Measurements from ENCODE around the gene GLIS2. TPM values are rescaled to one million over a fixed set of nuclear protein-coding genes. Genes with fewer than 3 reads are reported as not detected.
"Not testable (repeated sequence)": the region's sequence is repeated elsewhere in the genome, so short reads cannot be mapped to it uniquely, and the experiment has no call there.

The GLIS2 gene
- total RNA-seq, 1 donor from 2014 or later, result 31.4 TPM

DNA sequence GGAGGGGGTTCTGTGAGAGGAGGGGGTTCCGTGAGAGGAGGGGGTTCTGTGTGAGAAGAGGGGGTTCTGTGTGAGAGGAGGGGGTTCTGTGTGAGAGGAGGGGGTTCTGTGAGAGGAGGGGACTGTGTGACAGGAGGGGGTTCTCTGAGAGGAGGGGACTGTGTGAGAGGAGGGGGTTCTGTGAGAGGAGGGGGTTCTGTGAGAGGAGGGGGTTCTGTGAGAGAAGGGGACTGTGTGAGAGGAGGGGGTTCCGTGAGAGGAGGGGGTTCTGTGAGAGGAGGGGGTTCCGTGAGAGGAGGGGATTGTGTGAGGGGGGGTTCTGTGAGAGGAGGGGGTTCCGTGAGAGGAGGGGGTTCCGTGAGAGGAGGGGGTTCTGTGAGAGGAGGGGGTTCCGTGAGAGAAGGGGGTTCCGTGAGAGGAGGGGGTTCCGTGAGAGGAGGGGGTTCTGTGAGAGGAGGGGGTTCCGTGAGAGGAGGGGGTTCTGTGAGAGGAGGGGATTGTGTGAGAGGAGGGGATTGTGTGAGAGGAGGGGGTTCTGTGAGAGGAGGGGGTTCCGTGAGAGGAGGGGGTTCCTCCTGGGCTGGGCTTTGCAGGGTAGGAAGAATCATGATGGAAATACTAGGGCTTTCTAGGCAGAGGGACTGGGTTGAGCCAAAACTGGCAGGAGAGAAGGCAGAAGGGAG lies 28.6 kb downstream of the GLIS2 start:
- intact Hi-C loops (cut with DNase I); DNase-seq (ENCODE audit: low spot score): not testable (repeated sequence)

DNA sequence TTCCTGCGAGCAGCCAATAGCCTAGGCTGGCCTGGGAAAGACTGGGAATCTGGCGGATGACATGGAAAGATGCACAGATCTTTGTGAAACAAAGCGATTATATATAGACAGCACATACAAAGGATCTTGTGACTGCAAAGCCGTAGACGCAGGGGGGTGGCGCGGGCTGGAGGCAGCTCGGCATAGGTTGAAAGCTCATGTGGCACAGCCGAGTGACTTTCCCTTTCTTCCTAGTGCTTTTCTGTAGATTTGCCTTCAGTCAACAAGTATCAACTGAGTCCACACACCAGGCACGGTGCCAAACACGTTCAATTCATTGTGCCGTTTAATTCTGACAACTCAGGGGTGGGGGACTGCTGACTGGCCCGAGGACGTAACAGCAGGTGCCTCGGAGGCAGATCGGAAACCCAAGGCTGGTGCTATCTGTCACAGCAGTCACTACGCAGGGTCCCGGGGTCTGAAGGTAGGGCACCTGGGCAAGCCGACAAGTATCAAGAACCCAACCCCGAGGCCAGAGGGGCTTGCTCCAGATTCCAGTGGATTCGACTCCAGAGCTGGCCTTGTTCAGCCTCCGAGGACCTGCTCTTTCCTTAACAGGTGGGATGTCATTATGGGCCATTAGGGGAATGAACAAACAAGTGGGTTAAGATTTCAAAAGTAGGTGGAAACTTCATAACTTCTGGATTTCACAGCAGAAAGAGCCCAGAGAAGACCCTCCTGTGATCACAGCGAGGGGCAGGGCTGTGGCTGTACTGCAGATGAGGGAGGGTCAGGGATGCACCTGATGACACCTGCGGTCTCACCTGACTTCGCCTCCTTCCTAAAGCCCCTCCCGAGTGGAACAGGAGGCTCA lies 29.3 kb downstream of the GLIS2 start:
- intact Hi-C loops (cut with DNase I), result no loop called here
- DNase-seq (ENCODE audit: low spot score), result no peak

DNA sequence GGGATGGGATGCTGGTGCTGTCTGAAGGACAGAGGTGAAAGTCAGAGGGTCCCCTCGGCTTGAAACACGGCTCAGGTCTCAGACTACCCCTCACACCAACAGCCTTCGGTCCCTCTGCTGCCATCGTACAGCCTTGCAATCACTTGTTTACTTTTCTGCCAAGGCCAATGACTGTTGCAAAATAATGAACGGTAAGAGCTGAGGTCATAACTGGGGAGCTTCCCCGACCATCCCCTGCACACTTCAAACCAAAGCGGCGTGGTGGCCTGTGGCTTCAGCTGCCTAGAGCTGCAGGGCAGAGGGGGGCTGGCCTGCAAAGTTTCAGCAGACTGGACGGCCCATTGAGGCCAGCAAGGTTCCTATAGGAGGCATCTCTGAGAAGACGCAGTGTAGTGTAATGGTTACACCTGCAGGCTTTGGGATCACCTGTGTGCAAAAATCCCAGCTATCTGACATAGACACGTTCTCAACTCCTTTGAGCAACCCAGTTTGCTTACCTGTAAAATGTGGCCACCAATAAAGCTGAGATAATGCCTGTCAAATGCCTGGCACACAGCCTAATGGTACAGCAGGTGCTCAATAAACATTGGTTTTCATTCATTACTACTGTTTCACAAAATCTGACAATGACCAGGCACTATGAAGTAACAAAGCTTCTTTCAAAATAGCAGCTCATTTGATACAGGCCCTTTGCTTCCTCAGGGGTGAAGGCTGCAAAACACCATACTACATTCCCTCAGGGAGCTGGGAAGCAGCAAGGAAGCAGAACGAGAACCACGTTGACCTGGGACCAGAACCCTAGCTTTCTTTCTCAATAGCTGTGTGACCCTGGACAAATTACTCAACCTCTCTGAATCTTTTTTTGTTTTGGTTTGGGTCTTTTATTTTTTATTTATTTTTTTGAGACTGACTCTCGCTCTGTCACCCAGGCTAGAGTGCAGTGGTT lies 30.2 kb downstream of the GLIS2 start:
- no peak for DNase-seq (ENCODE audit: low spot score)
- intact Hi-C loops (cut with DNase I), result no loop called here

DNA sequence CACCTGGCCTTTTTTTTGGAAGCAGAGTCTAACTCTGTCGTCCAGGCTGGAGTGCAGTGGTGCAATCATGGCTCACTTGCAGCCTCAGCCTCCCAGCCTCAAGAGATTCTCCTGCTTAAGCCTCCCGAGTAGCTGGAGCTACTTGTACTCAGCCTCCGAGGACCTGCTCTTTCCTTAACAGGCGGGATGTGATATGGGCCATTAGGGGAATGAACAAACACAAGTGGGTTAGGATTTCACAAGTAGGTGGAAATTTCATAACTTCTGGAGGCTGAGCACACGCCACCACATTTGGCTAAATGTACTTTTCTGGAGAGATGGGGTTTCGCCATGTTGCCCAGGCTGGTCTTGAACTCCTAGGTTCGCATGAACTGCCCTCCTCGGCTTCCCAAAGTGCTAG lies 31.1 kb downstream of the GLIS2 start:
- no peak for DNase-seq (ENCODE audit: low spot score)
- intact Hi-C loops (cut with DNase I), result no loop called here

DNA sequence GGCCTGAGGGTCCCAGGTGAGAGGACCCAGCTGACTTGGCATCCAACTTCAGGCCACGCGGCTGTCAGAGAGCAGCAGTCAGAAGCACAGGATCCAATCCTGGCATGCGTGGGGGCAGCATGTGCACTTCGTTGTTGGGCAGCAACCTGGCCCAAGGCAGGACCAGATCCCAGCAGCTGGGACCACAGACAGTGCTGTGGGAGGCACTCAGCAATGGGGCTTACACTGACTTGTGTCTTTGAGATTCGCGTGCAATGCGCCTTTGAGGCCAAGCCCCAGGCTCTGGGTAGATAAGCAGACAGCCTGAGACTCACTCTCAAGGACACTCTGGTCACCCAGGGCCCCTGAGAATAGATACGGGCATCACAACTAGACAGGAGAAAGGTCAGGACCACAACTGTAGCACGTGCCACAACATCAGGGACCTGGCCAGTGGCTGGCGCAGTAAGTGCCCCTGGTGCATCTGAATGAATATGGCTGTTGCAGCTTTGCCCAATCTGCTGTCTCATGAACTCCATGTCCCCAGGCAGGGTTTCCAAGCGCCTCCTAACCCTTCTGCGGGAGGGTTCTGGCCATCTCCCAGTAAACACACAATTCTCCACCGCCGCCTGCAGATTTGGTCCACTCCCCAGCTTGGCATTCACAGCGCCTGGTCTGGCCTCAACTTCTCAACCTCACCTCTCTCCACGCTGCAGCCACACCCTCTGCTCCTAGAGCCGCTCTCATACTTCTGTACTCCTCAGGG lies 32.1 kb downstream of the GLIS2 start:
- intact Hi-C loops (cut with DNase I), result no loop called here
- no peak for DNase-seq (ENCODE audit: low spot score)

DNA sequence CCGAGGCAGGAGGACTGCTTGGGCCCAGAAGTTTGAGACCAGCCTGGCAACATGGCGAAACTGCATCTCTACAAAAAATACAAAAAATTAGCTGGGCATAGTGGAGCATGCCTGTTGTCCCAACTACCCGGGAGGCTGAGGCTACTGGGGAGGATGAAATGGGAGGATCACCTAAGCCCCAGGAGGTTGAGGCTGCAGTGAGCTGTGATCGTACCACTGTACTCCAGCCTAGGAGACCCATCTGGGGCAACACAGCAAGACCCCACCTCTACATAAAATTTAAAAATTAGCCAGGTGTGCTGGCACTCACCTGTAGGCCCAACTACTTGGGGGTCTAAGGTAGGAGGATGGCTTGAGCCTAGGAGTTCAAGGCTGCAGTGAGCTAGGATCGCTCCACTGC lies 33.5 kb downstream of the GLIS2 start:
- no peak for DNase-seq (ENCODE audit: low spot score)
- intact Hi-C loops (cut with DNase I), result no loop called here

DNA sequence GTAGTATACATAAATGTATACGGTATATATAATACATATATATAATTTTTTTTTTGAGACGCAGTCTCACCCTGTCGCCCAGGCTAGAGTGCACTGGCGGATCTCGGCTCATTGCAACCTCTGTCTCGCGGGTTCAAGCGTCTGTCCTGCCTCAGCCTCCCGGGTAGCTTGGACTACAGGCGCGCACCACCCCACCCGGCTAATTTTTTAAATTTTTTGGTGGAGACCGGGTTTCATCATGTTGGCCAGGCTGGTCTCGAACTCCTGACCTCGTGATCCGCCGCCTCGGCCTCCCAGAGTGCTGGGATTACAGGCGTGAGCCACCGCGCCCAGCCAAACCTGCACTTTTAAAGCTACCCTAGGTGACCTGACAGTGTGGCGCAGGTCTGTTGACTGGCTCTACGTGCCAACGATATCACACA lies 34.5 kb downstream of the GLIS2 start:
- intact Hi-C loops (cut with DNase I), result no loop called here
- DNase-seq (ENCODE audit: low spot score), result no peak

DNA sequence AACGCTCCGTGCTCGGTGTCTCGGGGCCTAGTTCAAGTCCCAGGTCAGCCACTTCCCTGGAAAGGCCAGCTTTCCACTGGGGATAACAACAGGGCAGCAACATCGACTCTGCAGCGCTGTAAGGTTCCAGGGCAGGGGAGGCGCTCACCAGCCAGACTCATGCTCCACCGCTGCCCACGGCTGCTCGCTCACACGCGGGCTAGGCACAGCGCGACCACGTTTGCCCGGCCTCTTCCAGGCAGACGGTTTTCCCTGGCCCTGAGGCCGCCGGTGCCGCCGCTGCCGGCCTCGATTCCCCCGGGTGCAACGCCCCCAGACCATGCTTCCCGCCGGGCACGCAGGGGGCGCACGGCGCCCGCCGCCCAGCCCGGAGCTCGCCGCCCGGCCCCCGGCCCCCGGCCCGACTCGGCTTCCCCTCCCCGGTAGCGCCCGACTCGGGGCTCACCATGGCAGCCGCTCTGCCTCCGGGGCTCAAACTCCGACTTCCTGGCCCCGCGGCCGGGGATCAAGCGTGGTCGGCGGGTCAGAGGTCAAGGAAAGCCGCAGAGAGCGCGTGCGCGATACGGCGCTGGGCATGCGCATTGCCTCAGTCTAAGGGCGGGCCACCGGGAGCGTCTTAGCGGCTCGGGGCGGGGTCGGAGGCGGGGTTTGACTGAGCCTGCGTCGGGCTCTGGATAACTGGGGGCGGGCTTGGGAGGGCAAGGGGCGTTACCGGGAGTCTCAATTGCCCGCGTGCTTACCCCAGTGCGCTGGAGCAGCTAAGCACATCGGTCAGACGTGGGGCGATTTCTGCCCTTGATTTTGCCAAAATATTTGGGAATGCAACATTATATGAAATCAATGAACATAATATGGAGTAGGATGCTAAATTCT lies 35.2 kb downstream of the GLIS2 start, which contains the start of gene PAM16:
PAM16 (minus strand) TSS at position 535 of the 873 bp plus-strand sequence; CDS start at position 448, 87 bp downstream.
- intact Hi-C loops (cut with DNase I), result no loop called here
- peak; percentile 98 for DNase-seq (ENCODE audit: low spot score)

DNA sequence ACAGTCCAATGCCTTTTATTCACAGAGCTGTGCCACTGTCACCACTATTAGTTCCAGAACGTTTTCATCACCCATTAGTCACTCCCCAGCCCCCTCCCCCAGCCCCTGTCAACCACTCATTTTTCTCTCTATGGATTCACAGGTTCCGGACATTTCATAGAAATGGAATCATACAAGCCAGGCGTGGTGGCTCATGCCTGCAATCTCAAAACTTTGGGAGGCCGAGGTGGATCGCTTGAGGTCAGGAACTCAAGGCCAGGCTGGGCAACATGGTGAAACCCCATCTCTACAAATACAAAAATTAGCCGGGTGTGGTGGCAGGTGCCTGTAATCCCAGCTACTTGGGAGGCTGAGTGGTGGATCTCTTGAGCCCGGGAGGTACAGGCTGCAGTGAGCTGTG lies 36.0 kb downstream of the GLIS2 start:
- DNase-seq (ENCODE audit: low spot score), result no peak
- intact Hi-C loops (cut with DNase I), result no loop called here

DNA sequence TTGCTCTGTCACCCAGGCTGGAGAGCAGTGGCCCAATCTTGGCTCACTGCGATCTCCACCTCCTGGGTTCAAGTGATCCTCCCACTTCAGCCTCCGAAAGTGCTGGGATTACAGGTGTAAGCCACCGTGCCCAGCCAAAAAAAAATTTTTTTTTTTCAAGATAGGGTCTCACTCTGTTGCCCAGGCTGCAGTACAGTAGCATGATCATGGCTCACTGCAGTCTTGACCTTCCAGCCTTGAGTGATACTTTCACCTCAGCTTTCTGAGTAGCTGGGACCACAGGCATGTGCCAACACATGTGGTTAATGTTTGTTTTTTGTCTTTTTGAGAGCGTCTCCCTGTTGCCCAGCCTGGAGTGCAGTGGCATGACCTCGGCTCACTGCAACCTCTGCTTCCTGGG lies 37.0 kb downstream of the GLIS2 start:
- intact Hi-C loops (cut with DNase I), result no loop called here

DNA sequence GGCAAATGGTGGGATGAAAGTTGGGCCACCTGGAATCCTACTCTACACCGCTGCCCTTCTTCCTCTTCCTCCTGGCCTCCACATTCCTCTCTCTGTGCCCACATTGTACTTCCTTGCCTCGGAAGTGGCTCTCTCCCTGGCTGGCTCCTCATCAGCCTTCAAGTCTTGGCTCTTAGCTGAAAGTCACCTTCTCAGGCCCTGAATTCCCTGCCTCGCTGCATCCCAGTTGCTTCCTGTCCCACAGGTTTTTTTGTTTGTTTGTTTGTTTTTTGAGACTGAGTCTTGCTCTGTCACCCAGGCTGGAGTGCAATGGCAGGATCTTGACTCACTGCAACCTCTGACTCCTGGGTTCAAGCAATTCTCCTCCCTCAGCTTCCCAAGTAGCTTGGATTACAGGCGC lies 37.8 kb downstream of the GLIS2 start:
- intact Hi-C loops (cut with DNase I), result no loop called here
- no peak for DNase-seq (ENCODE audit: low spot score)

More for the DNA sequence above, 37.0 kb downstream of the GLIS2 start:
- DNase-seq (ENCODE audit: low spot score), result no peak

DNA sequence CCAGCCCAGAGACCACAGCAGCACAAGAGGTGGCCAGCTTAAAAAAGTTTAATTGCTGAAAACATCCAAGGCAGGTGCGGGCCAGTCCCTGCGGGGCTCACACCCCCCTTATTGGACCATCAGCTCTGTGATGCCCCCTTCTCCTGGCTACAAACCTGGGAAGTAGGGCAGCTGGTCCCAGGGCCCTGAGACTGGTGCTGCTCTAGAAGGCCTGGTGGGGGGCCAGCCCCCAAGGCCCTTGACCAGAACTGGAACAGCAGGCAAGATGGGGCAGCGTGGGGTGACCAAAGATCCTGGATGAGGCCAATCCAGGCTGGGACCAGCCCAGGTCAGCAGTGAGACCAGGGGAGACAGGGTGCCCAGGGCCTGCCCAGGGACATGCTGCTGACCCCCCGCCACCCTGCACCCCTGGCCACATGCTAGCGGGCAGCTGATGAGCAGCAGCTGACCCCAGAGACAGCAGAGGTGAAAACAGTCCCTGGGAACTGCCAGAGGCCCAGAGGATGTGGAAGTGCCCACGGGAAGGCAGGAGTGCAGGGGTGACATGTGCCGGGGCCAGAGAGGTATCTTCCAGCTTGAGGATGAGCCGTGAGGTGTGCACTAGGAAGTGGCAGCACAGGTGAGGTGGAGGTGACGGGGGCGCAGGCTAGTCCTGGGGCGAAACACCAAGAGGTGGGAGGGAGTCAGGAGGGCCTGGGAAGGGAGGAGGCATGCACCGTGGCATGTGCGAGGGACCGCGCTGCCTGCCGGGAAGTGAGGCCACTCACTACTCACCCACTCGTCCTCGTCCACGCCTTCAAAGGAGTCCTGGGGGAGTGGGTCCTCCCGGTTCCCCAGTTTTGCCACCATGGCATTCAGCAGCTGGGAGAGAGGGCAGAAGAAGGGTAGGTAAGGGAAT lies 38.9 kb downstream of the GLIS2 start:
- intact Hi-C loops (cut with DNase I), result no loop called here
- no peak for DNase-seq (ENCODE audit: low spot score)

DNA sequence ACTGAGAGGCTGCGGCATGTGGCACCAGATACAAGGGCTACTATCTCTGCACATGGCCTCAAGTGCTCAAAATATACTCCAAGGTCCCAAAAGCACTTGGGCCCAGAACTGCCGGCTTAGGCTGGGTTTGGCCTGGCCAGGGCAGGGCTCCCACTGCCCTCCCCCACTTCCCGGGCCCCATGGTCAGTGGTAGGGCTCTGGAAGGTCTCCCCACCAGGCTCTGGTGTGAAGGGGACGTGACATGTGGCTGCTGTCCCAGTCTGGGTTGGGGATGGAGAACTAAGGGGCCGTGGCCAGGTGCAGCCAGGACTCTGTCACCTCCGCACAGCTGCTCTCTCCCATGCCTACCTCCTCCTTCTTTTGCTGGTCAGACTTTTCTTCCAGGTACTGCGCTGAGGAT lies 41.0 kb downstream of the GLIS2 start:
- DNase-seq (ENCODE audit: low spot score), result no peak
- intact Hi-C loops (cut with DNase I), result no loop called here

DNA sequence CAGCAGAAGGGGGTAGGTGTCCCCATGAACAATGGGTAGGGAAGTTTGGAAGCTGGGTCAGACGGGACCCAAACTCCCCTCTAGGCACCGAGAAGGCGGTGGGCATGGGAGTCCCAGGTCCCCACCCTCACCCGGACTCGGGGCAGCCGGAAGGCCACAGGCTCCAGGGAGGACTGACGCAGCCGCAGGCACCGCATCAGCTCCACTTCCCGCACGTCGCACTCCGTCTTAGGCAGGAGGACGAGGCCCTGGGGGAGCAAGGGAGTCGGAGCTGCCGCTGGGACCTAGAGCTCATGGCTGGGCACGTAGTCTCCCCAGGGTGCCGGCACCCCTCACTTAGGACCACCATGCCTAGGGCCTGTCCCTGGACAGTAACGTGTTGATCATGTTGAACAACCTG lies 42.4 kb downstream of the GLIS2 start:
- intact Hi-C loops (cut with DNase I), result no loop called here

DNA sequence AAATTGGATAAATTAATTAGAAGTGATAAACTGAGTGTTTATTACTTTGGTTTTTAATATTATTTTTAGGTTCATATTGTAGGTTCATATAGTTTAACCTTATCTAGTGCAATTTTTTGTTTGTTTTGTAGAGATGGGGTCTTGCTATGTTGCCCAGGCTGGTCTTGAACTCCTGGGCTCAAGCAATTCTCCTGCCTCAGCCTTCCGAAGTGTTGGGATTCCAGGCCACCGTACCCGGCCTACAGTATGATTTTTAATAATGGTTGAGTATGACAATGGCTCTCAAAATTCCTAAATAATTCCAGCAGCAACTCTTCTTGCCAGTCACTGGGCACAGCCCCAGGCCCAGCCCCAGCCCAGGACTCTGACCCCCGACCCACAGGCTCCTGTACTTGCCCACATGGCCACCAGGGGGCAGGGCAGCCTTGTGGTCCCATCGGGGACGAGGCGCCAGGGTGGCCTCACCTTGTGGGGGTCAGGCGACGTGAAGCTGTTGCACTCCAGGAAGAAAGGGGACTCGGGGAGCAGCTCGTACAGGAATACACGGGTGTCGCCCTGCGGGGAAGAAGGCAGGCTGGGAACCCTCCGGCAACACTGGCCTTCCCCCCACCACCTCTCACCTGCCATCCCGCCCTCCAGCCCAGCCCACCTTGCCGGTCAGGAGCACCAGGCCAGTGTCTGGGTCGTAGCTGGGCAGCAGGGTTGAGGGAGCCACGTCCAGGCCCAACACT lies 43.1 kb downstream of the GLIS2 start:
- intact Hi-C loops (cut with DNase I), result loop anchor here (1.0 kb wide), 1 partner anchor 42 kb away; no protein-coding TSS in a partner anchor

More for the DNA sequence above, 42.4 kb downstream of the GLIS2 start:
- DNase-seq (ENCODE audit: low spot score), result no peak

DNA sequence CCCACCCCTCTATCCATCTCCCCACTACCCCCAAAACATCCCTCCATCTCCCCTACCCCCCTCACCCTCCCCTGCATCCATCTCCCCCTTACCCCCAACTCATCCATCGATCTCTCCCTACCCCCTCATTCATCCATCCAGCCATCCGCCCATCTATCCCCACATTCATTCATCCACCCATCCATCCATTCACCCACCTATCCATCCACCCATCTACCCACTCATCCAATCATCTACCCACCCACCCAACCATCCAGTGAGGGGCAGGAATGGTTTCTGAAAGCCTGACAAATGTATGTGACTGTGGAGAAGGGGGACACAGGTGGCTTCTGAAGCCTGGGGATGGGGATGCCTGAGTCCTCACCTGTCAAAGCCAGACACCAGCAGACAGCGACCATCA lies 44.0 kb downstream of the GLIS2 start:
- no peak for DNase-seq (ENCODE audit: low spot score)
- intact Hi-C loops (cut with DNase I), result loop anchor here (1.0 kb wide), 1 partner anchor 41 kb away; no protein-coding TSS in a partner anchor

More for the DNA sequence above, 43.1 kb downstream of the GLIS2 start:
- peak; percentile 83 for DNase-seq (ENCODE audit: low spot score)

All from cardiac septum (tissue), 1 donor.